ENCODE data around the gene SIGLEC1.

SIGLEC1 gene

GRCh38 chr20:3724356-3724755 lies 12.0 kb upstream of the SIGLEC1 start:
- no peak for DNase-seq

DNA sequence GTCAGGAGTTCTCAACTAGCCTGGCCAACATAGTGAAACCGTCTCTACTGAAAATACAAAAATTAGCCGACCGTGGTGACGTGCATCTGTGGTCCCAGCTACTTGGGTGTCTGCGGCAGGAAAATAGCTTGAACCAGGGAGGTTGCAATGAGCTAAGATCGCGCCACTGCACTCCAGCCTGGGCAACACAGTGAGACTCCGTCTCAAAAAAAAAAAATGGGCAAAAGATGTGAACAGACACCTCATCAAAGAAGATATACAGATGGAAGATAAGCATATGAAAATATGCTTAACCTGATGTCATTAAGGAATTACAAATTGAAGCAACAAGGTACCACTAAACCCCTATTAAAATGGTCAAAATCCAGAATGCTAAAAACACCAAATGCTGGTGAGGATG lies 10.9 kb upstream of the SIGLEC1 start:
- DNase-seq = no peak

- no peak for DNase-seq
These were observed 9.5 kb upstream of the SIGLEC1 start for GRCh38 chr20:3721912-3722311.

DNA sequence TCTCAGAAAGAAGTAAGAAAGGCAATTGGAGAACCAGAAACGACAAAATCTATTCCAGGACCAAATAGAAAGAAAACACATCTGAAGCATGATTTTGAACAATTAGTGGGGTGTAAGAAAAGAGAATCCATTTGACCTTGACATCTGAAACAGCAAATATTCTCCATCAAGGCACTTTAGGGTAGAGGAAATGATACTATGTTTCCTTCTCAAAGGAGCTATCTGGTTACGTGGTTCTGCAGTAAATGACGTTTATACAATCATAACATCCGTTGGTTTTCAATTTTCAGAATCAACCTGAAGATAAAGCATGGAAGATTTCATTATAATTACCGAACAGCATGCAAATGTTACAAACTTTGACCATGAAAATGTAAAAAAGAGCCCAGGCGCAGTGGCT lies 8.2 kb upstream of the SIGLEC1 start:
- DNase-seq = no peak

GRCh38 chr20:3720068-3720467 lies 7.7 kb upstream of the SIGLEC1 start:
- no peak for DNase-seq

DNA sequence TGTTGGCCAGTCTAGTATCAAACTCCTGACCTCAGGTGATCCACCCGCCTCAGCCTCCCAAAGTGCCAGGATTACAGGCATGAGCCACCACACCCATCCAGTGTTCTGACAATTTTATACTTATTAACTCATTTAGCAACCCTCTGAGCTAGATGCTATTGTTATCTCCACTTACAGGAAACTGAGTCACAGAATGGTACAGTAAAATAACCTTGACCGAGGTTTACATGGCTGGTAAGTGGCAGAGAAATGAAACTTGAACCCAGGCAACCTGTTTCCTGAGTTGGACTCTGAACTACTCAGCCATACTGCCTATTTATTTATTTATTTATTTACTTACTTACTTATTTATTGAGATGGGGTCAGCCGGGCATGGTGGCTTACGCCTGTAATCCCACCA lies 6.6 kb upstream of the SIGLEC1 start:
- DNase-seq = no peak

DNA sequence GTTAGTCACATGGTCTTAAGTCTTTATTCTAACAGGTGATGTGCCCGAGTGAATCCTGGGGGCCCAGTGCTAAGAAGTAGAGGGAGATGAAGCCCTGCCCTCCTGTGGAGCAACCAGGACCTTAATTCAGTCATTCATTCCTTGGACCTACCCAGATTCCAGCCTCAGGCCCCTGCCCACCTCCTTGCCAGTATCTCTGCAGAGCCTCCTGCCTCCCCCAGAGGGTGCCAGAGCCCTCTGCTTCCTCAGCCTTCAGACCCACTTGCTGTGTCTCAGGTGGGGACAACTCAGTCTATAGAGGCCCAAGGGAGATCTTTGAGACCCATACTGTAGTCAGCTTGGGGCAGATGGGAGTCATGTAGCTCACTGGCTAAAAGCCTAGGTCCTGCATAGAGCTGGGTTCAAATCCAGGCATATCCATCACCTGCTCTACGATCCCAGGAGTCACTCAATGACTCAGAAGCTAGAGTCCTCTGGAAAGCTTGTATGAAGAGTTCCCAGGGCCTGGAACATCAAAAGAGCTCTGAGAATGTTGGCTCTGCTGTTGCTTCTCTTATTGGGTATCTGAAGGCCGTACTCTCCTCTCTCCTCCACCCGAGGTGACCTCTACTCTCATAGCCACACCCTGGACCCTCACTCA lies 3.9 kb upstream of the SIGLEC1 start:
- DNase-seq = peak; percentile 35

DNA sequence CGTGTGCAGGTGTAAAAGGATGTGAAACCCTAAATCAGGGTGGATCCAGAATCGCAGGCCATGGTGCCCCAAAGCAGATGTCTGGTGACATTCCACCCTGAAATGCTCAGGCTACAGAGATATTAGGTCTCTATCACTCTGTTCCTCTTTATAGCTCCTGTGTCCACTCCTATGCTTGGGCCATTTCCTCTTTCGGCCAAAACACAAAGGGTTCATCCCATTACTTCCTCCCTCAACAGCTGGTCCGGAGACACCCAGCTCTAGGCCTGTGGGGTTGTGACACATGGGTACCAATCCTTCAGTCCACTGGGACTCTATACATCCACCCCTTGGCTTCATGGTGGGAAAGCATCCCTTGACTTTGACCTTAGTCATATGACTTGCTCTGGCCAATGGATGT lies 1.7 kb upstream of the SIGLEC1 start:
- no peak for DNase-seq

DNA sequence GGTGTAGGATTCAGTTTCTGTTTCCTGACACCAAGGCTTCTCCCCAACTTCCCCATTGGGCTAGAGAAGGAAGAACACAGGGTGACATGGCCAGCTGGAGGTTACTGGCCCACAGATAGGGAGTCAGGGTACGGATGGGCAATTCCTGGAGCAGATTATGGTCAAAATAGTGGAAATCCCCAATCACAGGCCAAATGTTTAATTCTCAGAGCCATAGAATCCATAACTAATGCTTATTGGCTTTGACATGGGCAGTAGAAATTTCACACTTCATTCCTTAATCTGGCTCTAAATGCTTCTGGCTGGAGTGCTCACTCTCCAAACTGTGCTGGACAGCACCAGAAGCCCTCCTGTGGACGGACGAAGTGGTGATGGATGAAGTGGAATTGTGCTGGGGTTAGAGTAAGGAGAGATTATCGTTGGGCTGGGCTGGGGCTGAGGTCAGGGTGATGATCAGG lies 887 bp downstream of the SIGLEC1 start:
- DNase-seq = no peak

GRCh38 chr20:3710703-3711483 lies 1.5 kb downstream of the SIGLEC1 start:
- DNase-seq = peak; percentile 85

DNA sequence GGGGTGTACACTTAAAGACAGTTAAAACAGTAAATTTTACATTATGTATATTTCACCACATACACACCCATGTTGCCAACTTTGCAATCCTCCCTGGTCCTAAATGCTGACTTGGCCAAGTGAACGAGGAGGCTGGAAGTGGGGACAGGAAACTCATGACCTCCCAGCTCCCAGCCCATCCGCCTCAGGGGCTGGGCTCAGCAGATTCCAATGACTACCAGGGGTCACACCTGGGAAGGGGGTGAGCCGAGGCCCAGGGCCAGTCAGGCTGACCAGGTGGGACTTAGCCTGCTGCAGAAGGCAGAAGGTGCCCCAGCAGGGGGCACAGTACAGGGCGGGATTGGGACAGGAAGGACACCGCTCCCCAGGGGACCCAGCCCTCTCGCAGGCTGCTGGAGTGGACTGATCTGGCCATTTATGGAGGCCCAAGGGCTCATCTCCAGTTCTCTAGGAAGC lies 2.4 kb downstream of the SIGLEC1 start:
- no peak for DNase-seq

DNA sequence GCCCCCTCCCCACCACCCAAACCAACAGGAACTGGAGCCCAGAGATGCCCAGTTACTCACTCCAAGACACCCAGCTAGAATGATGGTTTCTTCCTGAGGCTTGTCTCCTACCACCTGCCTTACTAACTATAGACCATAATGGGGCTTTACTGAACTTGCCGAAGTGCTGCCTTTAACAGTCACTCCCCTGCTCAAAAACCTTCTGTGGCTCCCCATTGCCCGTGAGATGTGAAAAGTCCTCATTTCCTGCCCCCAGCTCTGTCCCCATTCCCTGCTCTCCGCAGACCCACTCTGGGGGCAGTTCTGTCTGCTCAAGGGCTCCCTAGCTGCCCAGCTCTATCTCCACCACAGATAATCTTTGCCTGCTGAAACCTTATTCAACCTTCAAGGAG lies 4.9 kb downstream of the SIGLEC1 start:
- DNase-seq = no peak

DNA sequence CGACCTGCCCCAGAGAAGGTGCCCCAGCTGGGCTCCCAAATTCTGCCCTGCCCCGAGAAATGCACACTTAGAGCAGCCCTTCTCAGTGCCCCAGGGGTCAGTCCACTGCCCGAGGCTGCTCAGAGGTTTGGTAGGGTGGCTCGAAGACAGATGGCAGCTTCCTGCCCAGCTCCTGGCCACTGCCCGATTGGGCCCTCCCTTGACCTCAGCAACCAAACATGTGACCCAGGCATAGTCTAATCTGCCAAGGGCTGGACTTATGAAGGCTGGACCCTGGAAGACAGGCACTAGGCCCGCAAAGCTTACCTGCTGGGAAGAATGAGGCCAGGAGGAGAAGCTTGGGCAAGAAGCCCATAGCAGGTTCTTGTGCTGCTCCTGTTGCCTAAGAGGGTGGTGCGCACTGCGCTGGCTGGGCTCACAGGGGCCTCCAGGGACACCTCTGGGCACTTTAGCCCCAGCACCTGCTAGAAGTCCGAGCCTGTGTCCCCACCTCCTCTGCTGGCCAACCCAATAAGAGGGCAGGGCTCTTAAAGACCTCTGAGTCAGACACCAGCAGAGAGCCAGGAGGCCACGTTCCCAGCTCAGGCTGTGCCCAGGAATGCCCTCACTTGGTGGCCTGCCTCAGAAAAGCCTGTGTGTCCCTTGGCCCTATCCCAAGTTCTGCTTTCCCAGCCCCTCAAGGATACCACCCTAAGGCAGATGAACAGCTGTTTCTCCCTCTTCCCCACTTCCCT lies 5.5 kb downstream of the SIGLEC1 start:
- DNase-seq = no peak

- no peak for DNase-seq
These were observed 6.2 kb downstream of the SIGLEC1 start for GRCh38 chr20:3705970-3706739.

DNA sequence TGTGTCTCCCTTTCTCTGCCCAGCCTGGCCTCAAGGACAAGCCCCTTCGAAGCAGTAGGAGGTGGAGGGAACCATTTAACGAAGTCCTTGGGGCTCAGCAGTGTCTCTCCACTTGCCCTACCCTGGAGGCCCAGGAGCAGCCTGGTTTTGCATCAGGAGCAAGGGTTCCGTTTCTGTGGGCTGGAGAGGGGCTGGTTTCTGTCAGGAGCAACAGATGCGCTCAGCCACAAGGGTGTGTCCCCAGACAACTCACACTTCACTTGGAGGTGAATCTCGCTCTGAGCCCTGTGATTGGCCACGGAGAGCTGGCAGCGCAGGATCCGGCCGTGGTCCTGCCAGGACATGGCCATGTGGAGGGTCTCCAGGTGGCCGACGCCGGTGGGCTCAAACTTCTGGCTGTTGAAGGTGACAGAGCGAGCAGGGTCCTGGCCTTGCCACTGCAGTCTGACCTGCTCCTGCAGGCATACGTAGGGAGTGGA lies 6.9 kb downstream of the SIGLEC1 start:
- no peak for DNase-seq

DNA sequence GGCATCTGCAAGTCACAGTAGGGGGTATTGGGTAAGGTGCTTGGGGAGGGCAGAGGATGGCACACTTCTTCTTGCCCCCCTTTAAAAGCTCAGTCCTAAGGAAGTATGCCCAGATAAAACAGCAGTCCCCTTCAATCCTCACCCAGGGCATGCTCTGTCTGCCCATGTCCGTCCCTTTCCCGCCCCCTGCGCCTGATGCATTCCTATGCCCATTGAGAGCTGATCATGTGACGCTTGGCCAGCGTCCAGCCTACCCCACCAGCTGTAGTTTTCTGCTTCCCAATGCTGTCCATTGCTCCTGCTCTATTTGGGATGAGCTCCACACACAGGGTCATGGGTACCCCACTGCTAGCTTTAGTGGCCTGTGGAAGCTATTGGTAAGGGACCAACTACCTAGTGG lies 8.3 kb downstream of the SIGLEC1 start:
- no peak for DNase-seq

DNA sequence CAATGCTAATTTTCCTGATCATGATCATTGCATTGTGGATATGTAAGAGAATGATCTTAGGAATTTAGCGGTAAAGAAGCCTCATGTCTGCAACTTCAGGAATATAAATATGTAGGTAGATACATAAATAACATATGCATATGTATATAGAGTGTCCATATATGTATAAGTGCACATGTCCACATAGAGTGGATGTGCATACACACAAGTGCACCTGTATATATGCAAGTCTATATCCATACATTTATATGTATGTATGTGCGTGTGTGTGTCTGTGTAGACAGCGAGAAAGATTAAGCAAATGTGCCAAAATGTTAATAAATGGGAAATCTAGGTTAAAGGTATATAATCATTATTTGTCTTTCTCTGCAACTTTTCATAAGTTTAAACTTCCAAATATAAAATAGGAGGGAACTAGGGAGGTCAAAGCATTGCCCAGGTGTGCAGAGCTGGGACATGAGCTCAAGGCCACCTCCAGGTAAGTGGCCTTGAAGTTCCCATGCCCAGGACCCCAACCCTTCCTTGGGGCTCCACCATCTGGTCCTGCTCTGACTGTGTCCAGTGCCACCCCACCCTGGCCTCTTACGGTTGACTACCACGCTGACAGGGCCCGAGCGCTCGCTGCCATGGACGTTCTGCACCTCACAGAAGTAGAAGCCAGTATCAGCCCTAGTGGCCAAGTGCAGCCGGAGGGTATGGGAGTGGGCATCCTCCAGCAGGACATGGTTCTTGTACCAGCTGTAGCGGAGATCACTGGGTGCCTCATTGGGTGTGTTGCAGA lies 9.6 kb downstream of the SIGLEC1 start:
- no peak for DNase-seq

GRCh38 chr20:3701061-3701998 lies 11.1 kb downstream of the SIGLEC1 start:
- DNase-seq = no peak

DNA sequence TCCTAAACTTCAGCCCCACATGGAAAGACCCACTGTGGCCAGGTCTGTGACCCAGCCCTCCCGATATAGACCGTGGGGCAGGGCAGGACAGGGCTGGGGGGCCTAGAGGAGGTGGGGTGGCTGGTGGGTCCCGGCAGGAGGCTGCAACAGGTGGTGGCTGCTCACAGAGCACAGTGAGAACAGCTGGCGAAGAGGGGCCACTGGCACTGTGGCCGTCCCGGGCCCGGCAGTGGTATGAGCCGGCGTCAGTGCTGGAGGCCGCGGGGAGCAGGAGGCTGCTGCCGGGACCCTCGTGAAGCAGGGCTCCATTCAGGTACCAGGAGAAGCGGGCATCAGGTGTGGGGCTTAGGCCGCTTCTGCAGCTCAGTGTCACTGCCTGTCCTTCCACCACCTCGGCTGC lies 13.4 kb downstream of the SIGLEC1 start:
- no peak for DNase-seq

- no peak for DNase-seq
These were observed 13.8 kb downstream of the SIGLEC1 start for GRCh38 chr20:3698591-3699001.
